Fibroblast of the aortic adventitia (primary cell): Measurements from ENCODE around the gene ETFDH. TPM values are rescaled to one million over a fixed set of nuclear protein-coding genes. Genes with fewer than 3 reads are reported as not detected.
"Not testable (repeated sequence)": the region's sequence is repeated elsewhere in the genome, so short reads cannot be mapped to it uniquely, and the experiment has no call there.

Experiments
- DNase-seq: peaks from one replicate; pipeline ENCODE4 v3.0.0-alpha.2; 2010; ENCODE audit warnings: low read depth
- H3K4me3 ChIP-seq: 2 replicates; pipeline ENCODE4 v1.5.1; 2011; ENCODE audit warnings: low read depth, mild to moderate bottlenecking, control low read depth, low read length, moderate library complexity
- CTCF ChIP-seq: IDR thresholded peaks from 2 replicates; pipeline ENCODE4 v1.5.1; 2011; ENCODE audit warnings: mild to moderate bottlenecking, low read length, control low read depth, inconsistent platforms; ENCODE audit not compliant: insufficient read depth
- total RNA-seq: library from RNA; depleted of rRNA; stranded (reverse); fragments of >200 nt; gene quantifications from 2 replicates; pipeline ENCODE4 v1.2.3, GENCODE V29; 2012; ENCODE audit warnings: low replicate concordance

The ETFDH gene
- total RNA-seq, 1 donor = 42.3 TPM

DNA sequence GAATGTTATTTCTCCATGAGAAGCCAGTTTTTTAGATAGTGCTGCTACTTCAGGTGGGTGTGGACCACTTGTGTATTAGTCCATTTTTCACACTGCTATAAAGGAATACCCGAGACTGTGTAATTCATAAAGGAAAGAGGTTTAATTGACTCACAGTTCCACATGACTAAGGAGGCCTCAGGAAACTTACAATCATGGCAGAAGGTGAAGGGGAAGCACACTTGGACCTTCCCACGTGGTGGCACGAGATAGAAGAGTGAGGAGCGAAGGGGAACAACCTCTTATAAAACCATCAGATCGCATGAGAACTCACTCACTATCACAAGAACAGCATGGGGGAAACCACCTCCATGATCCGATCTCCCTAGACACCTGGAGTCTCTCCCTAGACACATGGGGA is 54.5 kb downstream of the ETFDH start:
- H3K4me3 ChIP-seq = no peak overlapping the region
- no peak for DNase-seq
- no peak for TF ChIP-seq CTCF

GRCh38 chr4:158728236-158728635 is 56.1 kb downstream of the ETFDH start:
- H3K4me3 ChIP-seq = no peak overlapping the region
- no peak for DNase-seq
- TF ChIP-seq CTCF = no peak

DNA sequence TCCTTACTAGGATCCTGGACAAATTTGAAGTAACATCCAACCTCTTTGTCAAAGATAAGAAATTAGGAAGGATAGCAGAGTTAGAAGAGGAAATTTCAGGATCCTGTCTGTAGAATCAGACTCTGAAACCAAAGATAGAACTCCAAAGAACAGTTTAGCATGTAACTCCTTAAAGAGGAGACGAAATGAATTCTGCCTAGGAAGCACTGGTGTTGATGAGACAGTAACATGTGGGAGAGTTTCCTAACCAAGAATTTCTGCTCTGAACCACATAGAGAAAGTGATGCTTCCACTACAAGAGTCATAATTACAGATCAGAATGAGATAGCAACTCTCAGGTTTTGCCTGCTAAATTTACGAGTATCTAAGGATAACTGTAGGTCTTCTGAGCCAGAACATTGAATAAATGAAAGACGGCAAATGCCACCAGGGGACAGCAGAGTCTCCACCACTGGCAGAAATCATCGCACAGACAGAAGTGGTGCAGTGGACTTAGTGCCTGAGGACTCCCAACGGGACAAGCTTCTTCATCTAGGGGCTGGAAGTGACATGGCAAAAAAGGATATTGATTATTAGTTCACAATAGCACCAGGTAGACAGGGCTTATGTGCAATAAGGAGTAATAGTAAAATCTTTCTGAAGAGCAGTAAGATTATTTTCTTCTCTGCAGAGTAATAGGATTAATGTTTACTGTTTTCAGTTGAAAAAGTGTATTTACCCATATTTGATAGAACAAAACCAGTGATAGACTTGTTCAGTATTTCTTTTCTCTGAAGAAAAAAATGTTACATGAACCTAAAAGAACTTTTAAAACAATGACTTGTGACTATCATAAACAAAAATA is 57.8 kb downstream of the ETFDH start:
- TF ChIP-seq CTCF = peak; percentile 94
- DNase-seq = peak; percentile 80
- H3K4me3 ChIP-seq = no peak overlapping the region

DNA sequence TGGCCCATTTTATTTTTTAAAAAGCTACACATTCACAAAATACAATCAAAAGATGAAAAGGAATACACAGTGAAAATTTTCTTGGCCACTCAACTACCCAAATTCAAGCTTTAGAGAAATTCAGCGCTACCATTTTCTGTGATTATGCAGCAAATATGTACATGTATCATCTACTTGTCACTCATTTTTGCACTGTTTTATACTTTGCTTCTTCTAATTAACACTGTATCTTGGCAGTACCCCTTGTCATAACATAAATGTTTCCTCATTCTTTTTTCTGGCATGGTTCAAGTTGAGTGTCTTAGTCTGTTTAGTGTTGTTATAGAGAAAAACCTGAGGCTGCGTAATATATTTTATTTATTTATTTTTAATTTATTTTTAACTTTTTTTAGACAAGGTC is 66.8 kb downstream of the ETFDH start:
- TF ChIP-seq CTCF = no peak
- no peak for DNase-seq
- no peak overlapping the region for H3K4me3 ChIP-seq

GRCh38 chr4:158739600-158739999 is 67.5 kb downstream of the ETFDH start:
- DNase-seq = no peak
- no peak overlapping the region for H3K4me3 ChIP-seq
- TF ChIP-seq CTCF = no peak

DNA sequence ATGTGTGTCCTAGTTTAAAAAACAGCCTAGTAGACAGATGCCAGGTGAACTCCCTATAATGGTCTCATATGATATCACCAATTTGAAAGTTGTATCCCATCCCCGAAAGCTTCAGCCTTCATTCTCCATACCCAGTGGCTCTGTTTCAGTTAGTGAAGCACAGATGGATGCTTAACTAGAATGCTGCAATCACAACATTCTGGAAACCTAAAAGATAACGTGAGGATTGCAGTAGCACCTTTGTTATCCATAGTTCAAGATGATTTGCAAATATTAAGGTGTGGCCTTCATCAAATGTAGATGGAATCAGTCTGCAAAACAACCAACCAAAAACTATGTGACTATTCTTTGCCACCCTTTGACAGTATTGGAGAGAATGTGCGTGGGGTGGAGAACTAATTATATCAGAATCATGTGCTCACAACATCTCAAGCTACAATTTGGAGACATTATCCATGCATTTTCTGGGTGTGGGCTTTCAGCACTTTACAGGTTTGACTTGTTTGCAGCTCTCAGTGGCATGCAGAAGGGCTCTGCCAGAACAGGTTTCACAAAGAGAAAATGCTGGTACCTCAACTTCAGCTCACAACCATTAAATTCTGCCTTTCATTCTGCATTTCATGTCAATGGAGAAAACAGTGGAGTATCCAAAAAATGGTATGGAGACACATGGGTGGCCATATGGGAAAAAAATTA is 69.4 kb downstream of the ETFDH start:
- no peak for DNase-seq
- no peak overlapping the region for H3K4me3 ChIP-seq
- no peak for TF ChIP-seq CTCF

DNA sequence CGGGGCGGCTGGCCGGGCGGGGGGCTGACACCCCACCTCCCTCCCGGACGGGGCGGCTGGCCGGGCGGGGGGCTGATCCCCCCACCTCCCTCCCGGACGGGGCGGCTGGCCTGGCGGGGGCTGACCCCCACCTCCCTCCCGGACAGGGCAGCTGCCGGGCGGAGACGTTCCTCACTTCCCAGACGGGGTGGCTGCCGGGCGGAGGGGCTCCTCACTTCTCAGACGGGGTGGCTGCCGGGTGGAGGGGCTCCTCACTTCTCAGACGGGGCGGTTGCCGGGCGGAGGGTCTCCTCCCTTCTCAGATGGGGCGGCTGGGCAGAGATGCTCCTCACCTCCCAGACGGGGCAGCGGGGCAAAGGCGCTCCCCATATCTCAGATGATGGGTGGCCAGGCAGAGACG is 74.4 kb downstream of the ETFDH start:
- DNase-seq, H3K4me3 ChIP-seq: not testable (repeated sequence)
